ENCODE measurements around the gene AGMAT. TPM values are rescaled to one million over a fixed set of nuclear protein-coding genes. Genes with fewer than 3 reads are reported as not detected.

AGMAT gene
- total and polyA plus RNA-seq, 2 donors (not counting 1 experiment from before 2014, with no cell fraction given), result 3.5 to 3.7 TPM

DNA sequence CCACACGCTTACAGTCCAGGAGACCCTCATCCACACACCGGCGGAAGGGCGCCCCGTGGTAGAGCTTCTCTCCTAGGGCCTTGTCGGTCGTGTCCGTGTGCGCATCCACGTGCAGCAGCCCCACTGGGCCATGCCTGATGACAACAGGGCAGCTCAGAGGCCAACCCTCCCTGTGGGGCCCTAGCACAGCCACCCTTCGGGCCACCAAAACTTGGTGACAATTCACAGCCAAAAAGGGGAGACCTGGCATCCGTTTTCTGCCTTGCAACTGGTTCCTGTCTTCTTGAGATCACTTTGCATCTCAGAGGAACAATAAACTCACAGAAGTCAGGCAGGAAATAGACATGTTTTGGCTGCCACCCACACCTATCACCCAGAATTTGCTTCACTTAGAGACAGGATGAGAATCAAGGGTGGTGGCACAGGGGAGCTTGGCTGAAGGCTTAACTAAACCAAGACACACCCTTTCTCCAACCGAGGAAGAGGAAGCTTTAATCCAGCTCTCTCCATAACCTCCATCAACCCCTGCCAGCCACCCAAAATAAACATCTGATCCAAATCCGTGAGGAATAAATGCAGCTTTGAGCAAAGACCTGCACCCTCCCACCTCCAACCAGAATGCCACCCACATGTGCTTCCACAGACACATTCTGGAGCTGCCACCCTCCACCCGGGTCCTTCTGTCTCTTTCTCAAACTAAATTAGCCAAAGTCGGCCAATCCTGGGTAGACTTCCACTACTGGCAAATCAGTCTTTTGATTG lies 5.7 kb downstream of the AGMAT start:
- peak overlapping the region in 1 of 5 experiments; percentile 30 for H3K4me3 ChIP-seq (ENCODE audit: control extremely low read depth in 1 of 5, extremely low read depth in 1 of 5, insufficient read depth in 1 of 5, low read depth in 2 of 5, low read length in 4 of 5)
- peaks cover 18% of the 10 kb centered on the region for H3K79me2 ChIP-seq (ENCODE audit: control insufficient read depth, insufficient read depth, low read length)
- DNase-seq (peak; percentile 54), ATAC-seq (ENCODE audit: low read depth) (peak; percentile 76)
- H3K4me1 ChIP-seq (ENCODE audit: control insufficient read depth in 2 of 2, insufficient read depth in 2 of 2, low read length in 2 of 2), result peaks cover 33 to 44% of the 10 kb centered on the region in 2 donors
- Mint-ChIP-seq H3K27ac (peak overlapping the region; percentile 94), H3K27me3 (no peaks in the 10 kb centered on the region), H3K4me3 (peak overlapping the region; percentile 74), H3K9me3 (ENCODE audit: insufficient read depth) (no peaks in the 10 kb centered on the region), H3K4me1 (peaks cover 40% of the 10 kb centered on the region)
- no peaks in the 10 kb centered on the region for H3K27me3 ChIP-seq (replicated peaks in 1 of 4; ENCODE audit: control extremely low read depth in 1 of 4, control insufficient read depth in 3 of 4, insufficient read depth in 4 of 4, low read length in 3 of 4)
- H3K9ac ChIP-seq (ENCODE audit: low read length), result peak overlapping the region; percentile 40
- no peaks in the 10 kb centered on the region for H3K9me3 ChIP-seq (ENCODE audit: control extremely low read depth in 1 of 3, control insufficient read depth in 2 of 3, insufficient read depth in 1 of 3, low read length in 2 of 3)
- intact Hi-C loops (cut with micrococcal nuclease), result no loop called here
- 77% methylated on average over 14 of the region's 16 CpGs for WGBS (ENCODE audit: insufficient coverage)
- H3K4me2 ChIP-seq (replicated peaks; ENCODE audit: low read depth, low read length, poor library complexity, severe bottlenecking), result peak overlapping the region; percentile 59
- POLR2A ChIA-PET, result interaction anchor here (0.6 to 1.4 kb wide), 4 partner anchors 25 to 912 kb away, joined by 3 to 10 read pairs (median 5); no protein-coding TSS in a partner anchor
- peak overlapping the region; percentile 75 to 90 for H3K27ac ChIP-seq (ENCODE audit: low read length in 2 of 2)
- peaks cover 0 to 8% of the 10 kb centered on the region in 2 experiments for H3K36me3 ChIP-seq (replicated peaks in 1 of 2; ENCODE audit: control extremely low read depth in 1 of 2, control insufficient read depth in 1 of 2, extremely low read depth in 1 of 2, insufficient read depth in 2 of 2, low read length in 1 of 2)
- TF ChIP-seq EZH2 (IDR thresholded peaks at IDR 0.05; ENCODE audit: borderline replicate concordance, insufficient read depth, low read depth, low read length, poor library complexity, severe bottlenecking), result no peak
- TF ChIP-seq, protein P1, sequence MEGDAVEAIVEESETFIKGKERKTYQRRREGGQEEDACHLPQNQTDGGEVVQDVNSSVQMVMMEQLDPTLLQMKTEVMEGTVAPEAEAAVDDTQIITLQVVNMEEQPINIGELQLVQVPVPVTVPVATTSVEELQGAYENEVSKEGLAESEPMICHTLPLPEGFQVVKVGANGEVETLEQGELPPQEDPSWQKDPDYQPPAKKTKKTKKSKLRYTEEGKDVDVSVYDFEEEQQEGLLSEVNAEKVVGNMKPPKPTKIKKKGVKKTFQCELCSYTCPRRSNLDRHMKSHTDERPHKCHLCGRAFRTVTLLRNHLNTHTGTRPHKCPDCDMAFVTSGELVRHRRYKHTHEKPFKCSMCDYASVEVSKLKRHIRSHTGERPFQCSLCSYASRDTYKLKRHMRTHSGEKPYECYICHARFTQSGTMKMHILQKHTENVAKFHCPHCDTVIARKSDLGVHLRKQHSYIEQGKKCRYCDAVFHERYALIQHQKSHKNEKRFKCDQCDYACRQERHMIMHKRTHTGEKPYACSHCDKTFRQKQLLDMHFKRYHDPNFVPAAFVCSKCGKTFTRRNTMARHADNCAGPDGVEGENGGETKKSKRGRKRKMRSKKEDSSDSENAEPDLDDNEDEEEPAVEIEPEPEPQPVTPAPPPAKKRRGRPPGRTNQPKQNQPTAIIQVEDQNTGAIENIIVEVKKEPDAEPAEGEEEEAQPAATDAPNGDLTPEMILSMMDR (IDR thresholded peaks at IDR 0.05), result no peak
- peak overlapping the region; percentile 60 for H2AFZ ChIP-seq (ENCODE audit: insufficient read depth, low read depth, low read length, poor library complexity, severe bottlenecking)
- CTCF ChIA-PET, result interaction anchor here (0.7 to 1.4 kb wide), 4 partner anchors 52 to 301 kb away, joined by 3 to 4 read pairs (median 4); no protein-coding TSS in a partner anchor
- no peaks in the 10 kb centered on the region for H4K20me1 ChIP-seq (ENCODE audit: control insufficient read depth, insufficient read depth, low read length, poor library complexity, severe bottlenecking)

DNA sequence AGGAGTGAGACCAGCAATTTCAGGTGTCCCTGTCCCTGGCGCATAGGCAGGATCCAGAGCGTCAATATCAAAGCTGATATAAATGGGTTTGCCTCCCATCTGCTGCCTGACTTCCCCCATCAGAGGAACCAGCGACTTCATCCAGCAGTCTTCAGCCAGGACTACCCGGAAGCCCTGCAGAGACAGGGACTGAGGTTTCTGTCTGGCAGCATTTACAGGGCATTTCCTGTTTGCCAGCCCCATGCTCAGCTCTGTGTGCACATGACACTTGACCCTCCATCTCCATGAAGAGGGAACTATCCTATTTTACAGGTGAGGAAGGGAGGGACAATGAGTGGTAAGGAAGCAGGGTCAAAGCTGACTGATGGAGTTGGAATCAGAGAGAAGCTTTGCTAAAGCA lies 7.2 kb downstream of the AGMAT start:
- no peak overlapping the region for H3K9ac ChIP-seq (ENCODE audit: low read length)
- 85% methylated on average over 4 of the region's 4 CpGs for WGBS (ENCODE audit: insufficient coverage)
- H3K79me2 ChIP-seq (ENCODE audit: control insufficient read depth, insufficient read depth, low read length), result peaks cover 5% of the 10 kb centered on the region
- intact Hi-C loops (cut with micrococcal nuclease), result no loop called here
- H3K4me1 ChIP-seq (ENCODE audit: control insufficient read depth in 2 of 2, insufficient read depth in 2 of 2, low read length in 2 of 2), result peaks cover 30 to 42% of the 10 kb centered on the region in 2 donors
- H3K27ac ChIP-seq (ENCODE audit: low read length in 2 of 2), result no peak overlapping the region
- ATAC-seq (ENCODE audit: low read depth) (no peak), DNase-seq (no peak)
- H3K4me3 ChIP-seq (ENCODE audit: control extremely low read depth in 1 of 5, extremely low read depth in 1 of 5, insufficient read depth in 1 of 5, low read depth in 2 of 5, low read length in 4 of 5), result no peak overlapping the region
- H3K27ac Mint-ChIP-seq, result peak overlapping the region; percentile 94
- peak overlapping the region; percentile 12 for H3K4me2 ChIP-seq (replicated peaks; ENCODE audit: low read depth, low read length, poor library complexity, severe bottlenecking)
- no peaks in the 10 kb centered on the region for H3K9me3 Mint-ChIP-seq (ENCODE audit: insufficient read depth)
- H3K4me1 Mint-ChIP-seq, result peaks cover 33% of the 10 kb centered on the region
- POLR2A ChIA-PET, result no interaction called here
- no peak overlapping the region for H3K4me3 Mint-ChIP-seq
- TF ChIP-seq, protein P1 (IDR thresholded peaks at IDR 0.05), result no peak
- no peak for TF ChIP-seq EZH2 (IDR thresholded peaks at IDR 0.05; ENCODE audit: borderline replicate concordance, insufficient read depth, low read depth, low read length, poor library complexity, severe bottlenecking)
- CTCF ChIA-PET, result interaction anchor here (0.6 kb wide), 1 partner anchor 163 kb away, joined by 3 read pairs; no protein-coding TSS in a partner anchor
- H4K20me1 ChIP-seq (ENCODE audit: control insufficient read depth, insufficient read depth, low read length, poor library complexity, severe bottlenecking), result no peaks in the 10 kb centered on the region
- no peaks in the 10 kb centered on the region for H3K9me3 ChIP-seq (ENCODE audit: control extremely low read depth in 1 of 3, control insufficient read depth in 2 of 3, insufficient read depth in 1 of 3, low read length in 2 of 3)
- H3K36me3 ChIP-seq (replicated peaks in 1 of 2; ENCODE audit: control extremely low read depth in 1 of 2, control insufficient read depth in 1 of 2, extremely low read depth in 1 of 2, insufficient read depth in 2 of 2, low read length in 1 of 2), result peaks cover 0 to 8% of the 10 kb centered on the region in 2 experiments
- H3K27me3 Mint-ChIP-seq, result no peaks in the 10 kb centered on the region
- H2AFZ ChIP-seq (ENCODE audit: insufficient read depth, low read depth, low read length, poor library complexity, severe bottlenecking), result no peak overlapping the region
- no peaks in the 10 kb centered on the region for H3K27me3 ChIP-seq (replicated peaks in 1 of 4; ENCODE audit: control extremely low read depth in 1 of 4, control insufficient read depth in 3 of 4, insufficient read depth in 4 of 4, low read length in 3 of 4)

Data from B cell (primary cell).